Ovary (tissue), 9 donors: ENCODE measurements around the gene MICU2. TPM values are rescaled to one million over a fixed set of nuclear protein-coding genes. Genes with fewer than 3 reads are reported as not detected.

Experiments
- DNase-seq, 5 donors: peaks; one replicate each; pipeline ENCODE4 v3.0.0-alpha.2; 2019 to 2020
- H3K27ac ChIP-seq, 2 donors: fragments of 200-600 bp; one replicate each; pipeline versions ENCODE4 v1.5.1 to v1.8.0; 2019 to 2022
- H3K27me3 ChIP-seq: fragments of 200-600 bp; one replicate; pipeline ENCODE4 v1.8.0; 2022
- H3K36me3 ChIP-seq: fragments of 200-600 bp; sonication (generic); one replicate; pipeline ENCODE4 v1.5.1; 2019
- H3K4me1 ChIP-seq: one replicate; pipeline ENCODE4 v1.8.1; 2013; ENCODE audit warnings: mild to moderate bottlenecking, moderate library complexity; ENCODE audit not compliant: insufficient read depth
- H3K4me3 ChIP-seq: fragments of 200-600 bp; sonication (generic); one replicate; pipeline ENCODE4 v1.5.1; 2017
- H3K9me3 ChIP-seq, 2 donors: fragments of 200-600 bp in 1 of 2; sonication (generic) in 1 of 2; one replicate each; pipeline versions ENCODE4 v1.5.1 to v1.8.1; 2013 to 2019; ENCODE audit warnings: mild to moderate bottlenecking in 1 of 2, moderate library complexity in 1 of 2
- EP300 ChIP-seq: sonication (generic); formaldehyde crosslinking; IDR thresholded peaks from one replicate; pipeline ENCODE4 v1.6.1; 2017; ENCODE audit warnings: antibody characterized with exemption
- POLR2A ChIP-seq: fragments of 450-650 bp; IDR thresholded peaks from one replicate; pipeline ENCODE4 v1.6.1; 2017; ENCODE audit warnings: antibody characterized with exemption, mild to moderate bottlenecking, moderate library complexity
- WGBS, 3 donors: extraction: QIAGEN DNeasy Blood & Tissue Kit in 1 of 3; methylation state at CpG; one replicate each; pipeline versions ENCODE4 v1.1.5 to v1.1.7; 2013 to 2017; 5-methylcytosine and 5-hydroxymethylcytosine counted together
- intact Hi-C, 4 donors: fragments of 100-400 bp; cut with DNase I; formaldehyde crosslinking; loops; one replicate each; pipeline versions ENCODE4 v1.11.0 to v1.15.1; 2022 to 2023
- polyA plus RNA-seq, 2 donors: library from polyadenylated mRNA; stranded (reverse); fragments of 200-250 nt in 1 of 2; fragments of 350-450 nt in 1 of 2; fragmentation: Illumina TruSeq in 1 of 2; extraction: RNeasy Lipid Tissue Mini Kit (QIAGEN cat#74804) in 1 of 2; gene quantifications; one replicate each; pipeline ENCODE4 v1.2.3, GENCODE V29; 2013 to 2014
- small RNA-seq: library from RNA; depleted of rRNA; stranded (forward); fragments of <200 nt; gene quantifications from one replicate; pipeline ENCODE3, GENCODE V24; 2016
- total RNA-seq, 7 donors: library from RNA; depleted of rRNA in 2 of 7; stranded (reverse); fragments of >200 nt in 2 of 7; fragmentation: NEBNext Ultra II Directional in 3 of 7; extraction: Animal tissue kit (Norgen Biotek cat#: 25700) in 3 of 7; gene quantifications; one replicate each; pipeline versions ENCODE4 v1.1.0 to v1.2.4, GENCODE V29; 2016 to 2023
- TF ChIP-seq, protein P1 (sequence below), 3 donors: fragments of 450-650 bp in 2 of 3; fragments of 200-600 bp in 1 of 3; IDR thresholded peaks; one replicate each; pipeline versions ENCODE4 v1.5.1 to v1.8.0; 2016 to 2022; ENCODE audit warnings: antibody characterized with exemption in 3 of 3, mild to moderate bottlenecking in 1 of 3
- donor health status: DM: no; HTN: no; CAD: no; lungs with moderate emphysema.
- donor health status: DM: no; HTN: no; CAD: no.
- donor health status: Bipolar disorder and iron deficiency.
- donor health status: DM: yes; HTN: yes; CAD: no.
- donor health status: DM: no; HTN: no; CAD: no.
- donor health status: DM: yes; HTN: yes; CAD: no.

The MICU2 gene
- total and polyA plus RNA-seq, 9 donors, result 23.2 to 82.1 (median 31.4) TPM

DNA sequence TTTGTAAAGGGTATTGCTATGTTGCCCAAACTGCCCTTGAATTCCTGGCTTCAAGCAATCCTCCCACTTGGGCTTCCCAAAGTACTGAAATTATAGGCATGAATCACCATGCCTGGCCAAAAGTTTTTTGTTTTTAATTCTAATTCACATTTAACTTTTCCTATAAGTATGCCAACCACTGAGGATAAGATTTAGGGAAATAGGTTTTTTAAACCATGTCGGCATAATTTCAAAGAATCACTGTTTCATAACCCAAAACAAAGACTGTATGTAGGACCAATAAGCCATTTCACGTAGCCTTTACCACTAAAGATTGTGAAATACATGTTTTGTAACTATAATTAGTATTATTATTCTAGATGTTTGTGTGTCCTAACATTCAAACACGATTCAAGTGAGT, 153.0 kb downstream of the MICU2 start:
- no peak for DNase-seq
- 84 to 90% (median 87%) methylated on average over 3 of the region's 3 CpGs for WGBS, 3 donors
- H3K4me1 ChIP-seq, result no peaks in the 10 kb centered on the region
- H3K36me3 ChIP-seq, result no peaks in the 10 kb centered on the region
- H3K27ac ChIP-seq, result no peak overlapping the region
- no peaks in the 10 kb centered on the region for H3K27me3 ChIP-seq
- no peaks in the 10 kb centered on the region for H3K9me3 ChIP-seq
- no peak overlapping the region for H3K4me3 ChIP-seq
- intact Hi-C loops, result no loop called here
- TF ChIP-seq, protein P1, sequence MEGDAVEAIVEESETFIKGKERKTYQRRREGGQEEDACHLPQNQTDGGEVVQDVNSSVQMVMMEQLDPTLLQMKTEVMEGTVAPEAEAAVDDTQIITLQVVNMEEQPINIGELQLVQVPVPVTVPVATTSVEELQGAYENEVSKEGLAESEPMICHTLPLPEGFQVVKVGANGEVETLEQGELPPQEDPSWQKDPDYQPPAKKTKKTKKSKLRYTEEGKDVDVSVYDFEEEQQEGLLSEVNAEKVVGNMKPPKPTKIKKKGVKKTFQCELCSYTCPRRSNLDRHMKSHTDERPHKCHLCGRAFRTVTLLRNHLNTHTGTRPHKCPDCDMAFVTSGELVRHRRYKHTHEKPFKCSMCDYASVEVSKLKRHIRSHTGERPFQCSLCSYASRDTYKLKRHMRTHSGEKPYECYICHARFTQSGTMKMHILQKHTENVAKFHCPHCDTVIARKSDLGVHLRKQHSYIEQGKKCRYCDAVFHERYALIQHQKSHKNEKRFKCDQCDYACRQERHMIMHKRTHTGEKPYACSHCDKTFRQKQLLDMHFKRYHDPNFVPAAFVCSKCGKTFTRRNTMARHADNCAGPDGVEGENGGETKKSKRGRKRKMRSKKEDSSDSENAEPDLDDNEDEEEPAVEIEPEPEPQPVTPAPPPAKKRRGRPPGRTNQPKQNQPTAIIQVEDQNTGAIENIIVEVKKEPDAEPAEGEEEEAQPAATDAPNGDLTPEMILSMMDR (IDR thresholded peaks at IDR 0.05), result no peak
- TF ChIP-seq EP300 (no peak), POLR2A (no peak)

DNA sequence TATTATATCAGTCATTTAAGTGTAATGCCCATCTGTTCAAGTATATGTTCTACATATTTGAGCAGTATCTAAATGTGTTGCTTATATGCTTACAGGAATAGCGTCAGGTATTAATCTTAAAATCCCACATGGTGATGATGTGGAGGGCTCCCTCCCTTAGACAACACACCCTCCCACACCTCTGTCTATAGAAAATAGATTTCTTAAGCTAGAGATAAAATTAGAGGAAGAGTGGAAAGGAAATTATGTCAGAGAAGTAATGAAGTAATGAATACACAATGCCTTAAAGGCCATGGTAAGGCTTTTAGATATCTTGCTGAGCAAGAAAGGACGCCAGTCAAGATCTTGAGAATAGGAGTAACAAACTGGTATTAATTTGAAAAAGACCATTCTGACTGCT, 157.3 kb downstream of the MICU2 start:
- Histone ChIP-seq H3K27me3 (no peaks in the 10 kb centered on the region), H3K4me3 (no peak overlapping the region), H3K36me3 (no peaks in the 10 kb centered on the region), H3K9me3 (no peaks in the 10 kb centered on the region), H3K27ac (no peak overlapping the region), H3K4me1 (no peaks in the 10 kb centered on the region)
- TF ChIP-seq POLR2A, result no peak
- TF ChIP-seq, protein P1 (IDR thresholded peaks at IDR 0.05), result no peak
- TF ChIP-seq EP300, result no peak
- 90 to 93% (median 91%) methylated on average over 2 of the region's 2 CpGs for WGBS, 3 donors
- intact Hi-C loops, result no loop called here
- no peak for DNase-seq

DNA sequence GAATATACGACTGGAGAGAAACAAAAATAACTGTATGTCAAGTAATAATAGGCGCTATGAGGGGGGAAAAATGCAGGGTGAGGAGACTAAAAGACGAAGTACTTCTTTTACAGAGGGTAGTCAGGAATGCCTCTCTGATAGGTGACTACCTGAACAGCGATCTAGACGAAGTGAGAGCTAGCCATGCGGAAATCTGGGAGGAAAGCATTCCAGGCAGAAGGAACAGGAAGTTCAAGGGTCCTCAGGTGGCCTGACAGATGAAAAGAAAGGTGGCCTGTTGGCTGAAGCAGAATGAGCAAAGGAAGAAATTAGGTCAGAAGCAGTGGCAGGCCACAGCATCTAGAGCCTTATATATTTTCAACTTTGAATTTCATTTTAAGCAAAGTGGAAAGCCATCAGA, 158.2 kb downstream of the MICU2 start:
- DNase-seq, result no peak
- Histone ChIP-seq H3K36me3 (no peaks in the 10 kb centered on the region), H3K27ac (no peak overlapping the region), H3K9me3 (no peaks in the 10 kb centered on the region), H3K4me3 (no peak overlapping the region), H3K4me1 (no peaks in the 10 kb centered on the region), H3K27me3 (no peaks in the 10 kb centered on the region)
- TF ChIP-seq EP300 (no peak), POLR2A (no peak)
- TF ChIP-seq, protein P1 (IDR thresholded peaks at IDR 0.05), result no peak
- 91 to 94% (median 93%) methylated on average over 6 of the region's 6 CpGs for WGBS, 3 donors
- intact Hi-C loops, result no loop called here

DNA sequence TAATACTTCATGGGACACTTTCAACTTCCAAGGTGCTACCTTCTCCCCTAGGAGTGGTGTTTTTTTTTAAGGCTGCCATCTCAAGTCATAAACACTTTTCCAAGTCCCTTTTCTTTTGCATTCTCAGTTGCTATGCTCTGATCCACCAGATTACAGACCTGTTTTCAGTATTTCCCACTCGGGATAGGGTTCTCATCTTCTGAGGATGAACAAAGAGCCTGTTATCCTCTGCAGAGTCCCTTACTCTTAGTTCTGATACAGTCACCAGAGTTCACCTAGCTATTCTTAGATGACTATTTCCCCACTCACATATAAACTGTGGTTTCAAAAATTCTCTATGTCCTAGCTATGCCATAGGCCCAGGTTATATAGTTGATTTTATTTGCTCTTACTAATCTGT, 160.8 kb downstream of the MICU2 start:
- 87 to 98% (median 89%) methylated on average over 1 of the region's 1 CpG for WGBS, 3 donors
- H3K36me3 ChIP-seq, result no peaks in the 10 kb centered on the region
- no peak for DNase-seq
- H3K9me3 ChIP-seq, result no peaks in the 10 kb centered on the region
- no peak for TF ChIP-seq EP300
- TF ChIP-seq, protein P1 (IDR thresholded peaks at IDR 0.05), result no peak
- TF ChIP-seq POLR2A, result no peak
- no peak overlapping the region for H3K27ac ChIP-seq
- H3K27me3 ChIP-seq, result no peaks in the 10 kb centered on the region
- no peak overlapping the region for H3K4me3 ChIP-seq
- intact Hi-C loops, result no loop called here
- H3K4me1 ChIP-seq, result no peaks in the 10 kb centered on the region

Small RNAs within 50 kb of the gene (small RNA-seq; reads per million reads assigned to genes)
- gene RNU6-59P, result not detected

Other genes with a start within 250 kb of the MICU2 start
- 10 to 100 TPM; 31.1 to 54.2 (median 33.3) TPM for gene ZDHHC20, start 144.9 kb downstream of the MICU2 start, total RNA-seq
- 10 to 100 TPM; 16.3 to 25.9 TPM for gene ZDHHC20, start 144.9 kb downstream of the MICU2 start, polyA plus RNA-seq
- gene FGF9, start 66.9 kb upstream of the MICU2 start, total RNA-seq, result 1 to 10 TPM in 3 of 7 donors, under 1 TPM in 4; 0.15 to 2.8 (median 0.81) TPM
- 1 to 10 TPM in 1 of 2 donors, under 1 TPM in 1; 0.18 to 1.5 TPM for gene FGF9, start 66.9 kb upstream of the MICU2 start, polyA plus RNA-seq